Sigmoid colon (tissue), 4 donors: Measurements from ENCODE around the gene TMEM255A.

Experiments used
- EP300 ChIP-seq, 4 donors: sonication (generic); formaldehyde crosslinking; IDR thresholded peaks; one replicate each; pipeline ENCODE4 v1.6.1; 2017; ENCODE audit warnings: antibody characterized with exemption in 4 of 4
- POLR2AphosphoS5 ChIP-seq, 4 donors: sonication (generic); formaldehyde crosslinking; IDR thresholded peaks; one replicate each; pipeline ENCODE4 v1.6.1; 2017; ENCODE audit warnings: antibody characterized with exemption in 4 of 4
- TF ChIP-seq, protein P1 (sequence below), 4 experiments: fragments of 450-650 bp in 3 of 4; fragments of 200-600 bp in 1 of 4; IDR thresholded peaks; one replicate each; pipeline ENCODE4 v1.5.1; 2016 to 2019; ENCODE audit warnings: antibody characterized with exemption in 4 of 4, mild to moderate bottlenecking in 3 of 4, moderate library complexity in 2 of 4

DNA sequence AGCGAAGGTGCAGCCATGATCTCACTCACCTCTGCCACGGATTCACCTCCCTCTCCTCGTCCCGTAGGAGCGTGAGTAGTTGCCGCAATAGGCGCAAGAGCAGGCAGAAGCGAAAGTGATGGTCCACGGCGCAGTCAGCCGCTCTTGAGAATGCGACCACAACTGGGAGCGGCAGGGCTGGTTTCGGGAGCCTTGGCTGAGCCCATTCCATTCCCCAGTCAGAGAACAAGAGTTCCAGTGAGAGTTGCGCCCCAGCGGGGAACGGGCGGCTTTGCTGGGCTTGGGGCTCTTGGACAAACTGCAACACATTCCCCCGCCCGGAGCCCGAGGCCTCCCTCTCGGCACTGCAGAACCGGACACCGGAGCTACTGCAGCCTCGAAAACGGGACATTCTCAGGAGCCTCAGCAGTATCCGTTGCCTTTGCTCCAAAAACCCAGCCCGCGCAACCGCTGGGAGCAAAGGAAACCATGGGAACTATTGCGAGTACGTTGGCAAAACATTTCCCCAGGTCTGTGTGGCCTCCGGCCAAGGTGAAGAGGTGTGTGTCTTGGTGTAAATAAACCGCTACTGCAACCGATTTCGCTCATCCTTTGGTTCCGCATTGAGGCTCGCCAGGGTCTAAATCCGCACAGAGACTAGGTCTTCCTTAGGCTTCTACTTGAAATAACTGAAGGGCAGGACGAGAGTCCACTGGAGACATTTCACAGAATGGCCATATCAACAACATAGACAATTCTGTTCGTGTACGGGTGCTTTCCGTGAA lies 66.3 kb downstream of the TMEM255A start:
- TF ChIP-seq, protein P1, sequence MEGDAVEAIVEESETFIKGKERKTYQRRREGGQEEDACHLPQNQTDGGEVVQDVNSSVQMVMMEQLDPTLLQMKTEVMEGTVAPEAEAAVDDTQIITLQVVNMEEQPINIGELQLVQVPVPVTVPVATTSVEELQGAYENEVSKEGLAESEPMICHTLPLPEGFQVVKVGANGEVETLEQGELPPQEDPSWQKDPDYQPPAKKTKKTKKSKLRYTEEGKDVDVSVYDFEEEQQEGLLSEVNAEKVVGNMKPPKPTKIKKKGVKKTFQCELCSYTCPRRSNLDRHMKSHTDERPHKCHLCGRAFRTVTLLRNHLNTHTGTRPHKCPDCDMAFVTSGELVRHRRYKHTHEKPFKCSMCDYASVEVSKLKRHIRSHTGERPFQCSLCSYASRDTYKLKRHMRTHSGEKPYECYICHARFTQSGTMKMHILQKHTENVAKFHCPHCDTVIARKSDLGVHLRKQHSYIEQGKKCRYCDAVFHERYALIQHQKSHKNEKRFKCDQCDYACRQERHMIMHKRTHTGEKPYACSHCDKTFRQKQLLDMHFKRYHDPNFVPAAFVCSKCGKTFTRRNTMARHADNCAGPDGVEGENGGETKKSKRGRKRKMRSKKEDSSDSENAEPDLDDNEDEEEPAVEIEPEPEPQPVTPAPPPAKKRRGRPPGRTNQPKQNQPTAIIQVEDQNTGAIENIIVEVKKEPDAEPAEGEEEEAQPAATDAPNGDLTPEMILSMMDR (IDR thresholded peaks at IDR 0.05) = no peak
- TF ChIP-seq POLR2AphosphoS5 (IDR thresholded peaks at IDR 0.05) = peak; percentile 32 to 70 (median 58)
- no peak for TF ChIP-seq EP300 (IDR thresholded peaks at IDR 0.05)
